Measurements from ENCODE around the gene XIAP. TPM values are rescaled to one million over a fixed set of nuclear protein-coding genes. Genes with fewer than 3 reads are reported as not detected.
A peak's percentile ranks its signal among the peaks of the same experiment; 100 is the strongest.

Gene XIAP
- total and polyA plus RNA-seq, 9 of the 15 experiments (the other 6 are each of a cell fraction or from before 2014, with no cell fraction given) = 5.7 to 40.5 (median 19.8) TPM

DNA sequence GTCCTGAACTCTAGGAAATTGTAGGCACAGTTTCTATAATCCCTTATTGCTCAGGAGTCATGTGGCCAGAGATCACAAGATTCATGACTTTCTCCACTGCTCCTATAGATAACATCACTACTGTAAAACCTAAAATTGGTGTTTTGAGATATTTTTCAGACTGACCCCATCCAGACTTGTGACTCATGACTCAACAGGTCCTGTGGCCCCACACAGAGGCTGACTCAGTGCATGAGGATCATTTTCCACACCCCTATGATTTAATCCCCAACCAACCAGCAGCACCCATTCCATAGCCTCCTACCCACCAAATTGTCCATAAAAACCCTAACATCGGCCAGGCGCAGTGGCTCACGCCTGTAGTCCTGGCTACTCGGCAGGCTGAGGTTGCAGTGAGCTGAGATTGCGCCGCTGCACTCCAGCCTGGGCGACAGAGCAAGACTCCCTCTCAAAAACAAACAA, 13.2 kb upstream of the XIAP start (continued):
- TF ChIP-seq, protein P1, sequence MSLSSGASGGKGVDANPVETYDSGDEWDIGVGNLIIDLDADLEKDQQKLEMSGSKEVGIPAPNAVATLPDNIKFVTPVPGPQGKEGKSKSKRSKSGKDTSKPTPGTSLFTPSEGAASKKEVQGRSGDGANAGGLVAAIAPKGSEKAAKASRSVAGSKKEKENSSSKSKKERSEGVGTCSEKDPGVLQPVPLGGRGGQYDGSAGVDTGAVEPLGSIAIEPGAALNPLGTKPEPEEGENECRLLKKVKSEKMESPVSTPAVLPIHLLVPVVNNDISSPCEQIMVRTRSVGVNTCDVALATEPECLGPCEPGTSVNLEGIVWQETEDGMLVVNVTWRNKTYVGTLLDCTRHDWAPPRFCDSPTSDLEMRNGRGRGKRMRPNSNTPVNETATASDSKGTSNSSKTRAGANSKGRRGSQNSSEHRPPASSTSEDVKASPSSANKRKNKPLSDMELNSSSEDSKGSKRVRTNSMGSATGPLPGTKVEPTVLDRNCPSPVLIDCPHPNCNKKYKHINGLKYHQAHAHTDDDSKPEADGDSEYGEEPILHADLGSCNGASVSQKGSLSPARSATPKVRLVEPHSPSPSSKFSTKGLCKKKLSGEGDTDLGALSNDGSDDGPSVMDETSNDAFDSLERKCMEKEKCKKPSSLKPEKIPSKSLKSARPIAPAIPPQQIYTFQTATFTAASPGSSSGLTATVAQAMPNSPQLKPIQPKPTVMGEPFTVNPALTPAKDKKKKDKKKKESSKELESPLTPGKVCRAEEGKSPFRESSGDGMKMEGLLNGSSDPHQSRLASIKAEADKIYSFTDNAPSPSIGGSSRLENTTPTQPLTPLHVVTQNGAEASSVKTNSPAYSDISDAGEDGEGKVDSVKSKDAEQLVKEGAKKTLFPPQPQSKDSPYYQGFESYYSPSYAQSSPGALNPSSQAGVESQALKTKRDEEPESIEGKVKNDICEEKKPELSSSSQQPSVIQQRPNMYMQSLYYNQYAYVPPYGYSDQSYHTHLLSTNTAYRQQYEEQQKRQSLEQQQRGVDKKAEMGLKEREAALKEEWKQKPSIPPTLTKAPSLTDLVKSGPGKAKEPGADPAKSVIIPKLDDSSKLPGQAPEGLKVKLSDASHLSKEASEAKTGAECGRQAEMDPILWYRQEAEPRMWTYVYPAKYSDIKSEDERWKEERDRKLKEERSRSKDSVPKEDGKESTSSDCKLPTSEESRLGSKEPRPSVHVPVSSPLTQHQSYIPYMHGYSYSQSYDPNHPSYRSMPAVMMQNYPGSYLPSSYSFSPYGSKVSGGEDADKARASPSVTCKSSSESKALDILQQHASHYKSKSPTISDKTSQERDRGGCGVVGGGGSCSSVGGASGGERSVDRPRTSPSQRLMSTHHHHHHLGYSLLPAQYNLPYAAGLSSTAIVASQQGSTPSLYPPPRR (CRISPR knock-in tag; IDR thresholded peaks at IDR 0.05; ENCODE audit: borderline replicate concordance) = no peak
- TF ChIP-seq ZNF23 (CRISPR knock-in tag; IDR thresholded peaks at IDR 0.05) = no peak
- no peak for TF ChIP-seq ZNF644 (tag; IDR thresholded peaks at IDR 0.05; ENCODE audit: low read depth)
- no peak for TF ChIP-seq ZNF507 (tag; conservative IDR thresholded peaks at IDR 0.05)
- TF ChIP-seq KLF13 (tag; IDR thresholded peaks at IDR 0.05; ENCODE audit: borderline replicate concordance, low read depth) = no peak
- no peak for TF ChIP-seq SNIP1 (IDR thresholded peaks at IDR 0.05; ENCODE audit: low read depth)
- TF ChIP-seq, protein P2, sequence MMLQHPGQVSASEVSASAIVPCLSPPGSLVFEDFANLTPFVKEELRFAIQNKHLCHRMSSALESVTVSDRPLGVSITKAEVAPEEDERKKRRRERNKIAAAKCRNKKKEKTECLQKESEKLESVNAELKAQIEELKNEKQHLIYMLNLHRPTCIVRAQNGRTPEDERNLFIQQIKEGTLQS (IDR thresholded peaks at IDR 0.05) = peak; percentile 93
- TF ChIP-seq, protein P2 (CRISPR knock-in tag; conservative IDR thresholded peaks at IDR 0.05) = no peak
- TF ChIP-seq SMARCE1 (IDR thresholded peaks at IDR 0.05) = peak; percentile 74
- TF ChIP-seq RB1 (IDR thresholded peaks at IDR 0.05; ENCODE audit: low read depth) = no peak
- no peak for TF ChIP-seq ZNF217 (CRISPR knock-in tag; IDR thresholded peaks at IDR 0.05)
- TF ChIP-seq, protein P3, sequence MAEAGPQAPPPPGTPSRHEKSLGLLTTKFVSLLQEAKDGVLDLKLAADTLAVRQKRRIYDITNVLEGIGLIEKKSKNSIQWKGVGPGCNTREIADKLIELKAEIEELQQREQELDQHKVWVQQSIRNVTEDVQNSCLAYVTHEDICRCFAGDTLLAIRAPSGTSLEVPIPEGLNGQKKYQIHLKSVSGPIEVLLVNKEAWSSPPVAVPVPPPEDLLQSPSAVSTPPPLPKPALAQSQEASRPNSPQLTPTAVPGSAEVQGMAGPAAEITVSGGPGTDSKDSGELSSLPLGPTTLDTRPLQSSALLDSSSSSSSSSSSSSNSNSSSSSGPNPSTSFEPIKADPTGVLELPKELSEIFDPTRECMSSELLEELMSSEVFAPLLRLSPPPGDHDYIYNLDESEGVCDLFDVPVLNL (CRISPR knock-in tag; IDR thresholded peaks at IDR 0.05; ENCODE audit: low read depth) = no peak
- no peak for TF ChIP-seq YY1 (IDR thresholded peaks at IDR 0.05; ENCODE audit: borderline replicate concordance in 1 of 3, control insufficient read depth in 1 of 3, extremely low read depth in 1 of 3, insufficient read depth in 3 of 3, insufficient read length in 1 of 3, insufficient replicate concordance in 2 of 3, low read depth in 1 of 3, low read length in 2 of 3)
- no peak for TF ChIP-seq ZNF12 (CRISPR knock-in tag; IDR thresholded peaks at IDR 0.05)
- TF ChIP-seq LCOR (CRISPR knock-in tag; IDR thresholded peaks at IDR 0.05) = peak; percentile 57; the same call in 1 of the 2 replicates
- no peak for TF ChIP-seq ILK (tag; IDR thresholded peaks at IDR 0.05; ENCODE audit: borderline replicate concordance, low read depth)
- TF ChIP-seq, protein P4, sequence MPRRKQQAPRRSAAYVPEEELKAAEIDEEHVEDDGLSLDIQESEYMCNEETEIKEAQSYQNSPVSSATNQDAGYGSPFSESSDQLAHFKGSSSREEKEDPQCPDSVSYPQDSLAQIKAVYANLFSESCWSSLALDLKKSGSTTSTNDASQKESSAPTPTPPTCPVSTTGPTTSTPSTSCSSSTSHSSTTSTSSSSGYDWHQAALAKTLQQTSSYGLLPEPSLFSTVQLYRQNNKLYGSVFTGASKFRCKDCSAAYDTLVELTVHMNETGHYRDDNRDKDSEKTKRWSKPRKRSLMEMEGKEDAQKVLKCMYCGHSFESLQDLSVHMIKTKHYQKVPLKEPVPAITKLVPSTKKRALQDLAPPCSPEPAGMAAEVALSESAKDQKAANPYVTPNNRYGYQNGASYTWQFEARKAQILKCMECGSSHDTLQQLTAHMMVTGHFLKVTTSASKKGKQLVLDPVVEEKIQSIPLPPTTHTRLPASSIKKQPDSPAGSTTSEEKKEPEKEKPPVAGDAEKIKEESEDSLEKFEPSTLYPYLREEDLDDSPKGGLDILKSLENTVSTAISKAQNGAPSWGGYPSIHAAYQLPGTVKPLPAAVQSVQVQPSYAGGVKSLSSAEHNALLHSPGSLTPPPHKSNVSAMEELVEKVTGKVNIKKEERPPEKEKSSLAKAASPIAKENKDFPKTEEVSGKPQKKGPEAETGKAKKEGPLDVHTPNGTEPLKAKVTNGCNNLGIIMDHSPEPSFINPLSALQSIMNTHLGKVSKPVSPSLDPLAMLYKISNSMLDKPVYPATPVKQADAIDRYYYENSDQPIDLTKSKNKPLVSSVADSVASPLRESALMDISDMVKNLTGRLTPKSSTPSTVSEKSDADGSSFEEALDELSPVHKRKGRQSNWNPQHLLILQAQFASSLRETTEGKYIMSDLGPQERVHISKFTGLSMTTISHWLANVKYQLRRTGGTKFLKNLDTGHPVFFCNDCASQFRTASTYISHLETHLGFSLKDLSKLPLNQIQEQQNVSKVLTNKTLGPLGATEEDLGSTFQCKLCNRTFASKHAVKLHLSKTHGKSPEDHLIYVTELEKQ (CRISPR knock-in tag; IDR thresholded peaks at IDR 0.05) = no peak
- TF ChIP-seq GATAD2A (IDR thresholded peaks at IDR 0.05) = no peak
